ENCODE data around the gene ZBTB12. TPM values are rescaled to one million over a fixed set of nuclear protein-coding genes. Genes with fewer than 3 reads are reported as not detected.

ZBTB12 gene
- total and polyA plus RNA-seq, 9 of the 15 experiments (the other 6 are each of a cell fraction or from before 2014, with no cell fraction given) = 0.03 to 12.4 (median 5.8) TPM; not detected in 1

DNA sequence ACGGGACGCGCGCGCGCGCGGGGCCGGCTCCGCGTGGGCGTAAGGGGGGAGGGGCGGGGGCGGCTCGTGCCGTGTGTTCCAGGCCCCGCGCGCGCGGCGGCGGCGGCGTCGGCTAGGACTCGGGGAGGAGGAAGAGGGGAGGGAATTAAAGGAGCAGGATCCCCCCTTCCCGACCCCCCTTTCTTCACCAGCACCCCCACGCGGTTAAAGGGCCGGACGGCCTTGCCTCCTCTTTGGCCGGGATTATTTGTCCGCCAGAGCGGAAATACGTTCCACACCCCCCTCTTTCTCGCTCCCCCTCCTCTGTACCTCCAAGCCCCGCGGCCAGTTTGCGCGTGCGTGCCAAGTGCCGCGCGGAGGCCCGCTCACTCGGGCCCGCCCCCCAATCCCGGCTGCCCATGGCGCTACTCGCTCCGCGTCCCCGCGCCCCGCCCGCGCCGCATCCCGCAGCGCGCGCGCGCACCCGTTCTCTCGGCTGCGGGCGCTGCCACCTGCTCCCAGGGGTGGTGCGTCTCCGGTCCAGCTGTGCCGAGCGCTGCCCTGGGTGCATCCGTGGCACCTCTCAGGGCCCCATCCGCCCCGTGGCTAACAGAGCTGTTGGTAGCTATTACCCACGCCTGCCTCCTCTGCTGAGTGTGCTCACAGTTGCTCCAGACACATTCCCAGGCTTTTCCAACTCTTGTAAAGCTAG, at the start of gene ZBTB12 (continued):
- TF ChIP-seq ESRRA (IDR thresholded peaks at IDR 0.05; ENCODE audit: borderline replicate concordance, low read depth) (peak; percentile 65), NCOA2 (IDR thresholded peaks at IDR 0.05; ENCODE audit: partially characterized antibody in 2 of 2) (no peak), SAP30 (IDR thresholded peaks at IDR 0.05; ENCODE audit: borderline replicate concordance, insufficient read depth, low read depth, low read length, poor library complexity, severe bottlenecking) (peak; percentile 40), FIP1L1 (IDR thresholded peaks at IDR 0.05; ENCODE audit: low read depth, low read length, poor library complexity, severe bottlenecking) (peak; percentile 94), ZFP36 (IDR thresholded peaks at IDR 0.05; ENCODE audit: low read depth, low read length, partially characterized antibody) (no peak), HEY1 (CRISPR knock-in tag; IDR thresholded peaks at IDR 0.05; ENCODE audit: borderline replicate concordance) (no peak), ZSCAN32 (CRISPR knock-in tag; IDR thresholded peaks at IDR 0.05) (0 out of 2 replicates have a peak, but pooled peaks have one; percentile 10), GABPA (tag; conservative IDR thresholded peaks at IDR 0.05; ENCODE audit: low read depth) (peak; percentile 70), NFIC (IDR thresholded peaks at IDR 0.05) (no peak), SMAD1 (IDR thresholded peaks at IDR 0.05; ENCODE audit: low read depth, low read length, partially characterized antibody) (peak; percentile 15), RBBP5 (IDR thresholded peaks at IDR 0.05; ENCODE audit: borderline replicate concordance, insufficient read depth, low read length, poor library complexity, severe bottlenecking) (peak; percentile 66), LEF1 (IDR thresholded peaks at IDR 0.05) (no peak), ZNF57 (CRISPR knock-in tag; IDR thresholded peaks at IDR 0.05) (0 out of 2 replicates have a peak, but pooled peaks have one; percentile 68)
- TF ChIP-seq, protein P1, sequence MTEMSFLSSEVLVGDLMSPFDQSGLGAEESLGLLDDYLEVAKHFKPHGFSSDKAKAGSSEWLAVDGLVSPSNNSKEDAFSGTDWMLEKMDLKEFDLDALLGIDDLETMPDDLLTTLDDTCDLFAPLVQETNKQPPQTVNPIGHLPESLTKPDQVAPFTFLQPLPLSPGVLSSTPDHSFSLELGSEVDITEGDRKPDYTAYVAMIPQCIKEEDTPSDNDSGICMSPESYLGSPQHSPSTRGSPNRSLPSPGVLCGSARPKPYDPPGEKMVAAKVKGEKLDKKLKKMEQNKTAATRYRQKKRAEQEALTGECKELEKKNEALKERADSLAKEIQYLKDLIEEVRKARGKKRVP (CRISPR knock-in tag; IDR thresholded peaks at IDR 0.05) = peak; percentile 41; the same call in 1 of the 2 replicates
- TF ChIP-seq, protein P2, sequence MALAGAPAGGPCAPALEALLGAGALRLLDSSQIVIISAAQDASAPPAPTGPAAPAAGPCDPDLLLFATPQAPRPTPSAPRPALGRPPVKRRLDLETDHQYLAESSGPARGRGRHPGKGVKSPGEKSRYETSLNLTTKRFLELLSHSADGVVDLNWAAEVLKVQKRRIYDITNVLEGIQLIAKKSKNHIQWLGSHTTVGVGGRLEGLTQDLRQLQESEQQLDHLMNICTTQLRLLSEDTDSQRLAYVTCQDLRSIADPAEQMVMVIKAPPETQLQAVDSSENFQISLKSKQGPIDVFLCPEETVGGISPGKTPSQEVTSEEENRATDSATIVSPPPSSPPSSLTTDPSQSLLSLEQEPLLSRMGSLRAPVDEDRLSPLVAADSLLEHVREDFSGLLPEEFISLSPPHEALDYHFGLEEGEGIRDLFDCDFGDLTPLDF (CRISPR knock-in tag; IDR thresholded peaks at IDR 0.05) = peak; percentile 64
